GM23338 (cell line): ENCODE measurements around the gene PHLDA3.
"Not testable (repeated sequence)": the region's sequence is repeated elsewhere in the genome, so short reads cannot be mapped to it uniquely, and the experiment has no call there.

Source experiments
- EZH2phosphoT487 ChIP-seq: fragments of 200-600 bp; sonication (generic); IDR thresholded peaks from one replicate; pipeline ENCODE4 v1.8.1; 2018; ENCODE audit warnings: antibody characterized with exemption; ENCODE audit not compliant: unreplicated experiment
- POLR2AphosphoS5 ChIP-seq: IDR thresholded peaks from 2 replicates; pipeline ENCODE4 v1.6.1; 2016; ENCODE audit warnings: antibody characterized with exemption, low read depth
- STAT1 ChIP-seq: IDR thresholded peaks from one replicate; pipeline ENCODE4 v1.6.1; 2016; ENCODE audit warnings: antibody characterized with exemption; ENCODE audit not compliant: unreplicated experiment
- TF ChIP-seq, protein P1 (sequence below), 2 experiments: fragments of 200-600 bp in 1 of 2; sonication (generic) in 1 of 2; conservative IDR thresholded peaks; 2 replicates each; pipeline versions ENCODE4 v1.5.1 to v1.6.1; 2016 to 2017; ENCODE audit warnings: antibody characterized with exemption in 2 of 2, low read depth in 2 of 2, mild to moderate bottlenecking in 2 of 2, moderate library complexity in 1 of 2
- TF ChIP-seq, protein P2 (sequence below): IDR thresholded peaks from one replicate; pipeline ENCODE4 v1.6.1; 2018; ENCODE audit warnings: antibody characterized with exemption; ENCODE audit not compliant: unreplicated experiment

DNA sequence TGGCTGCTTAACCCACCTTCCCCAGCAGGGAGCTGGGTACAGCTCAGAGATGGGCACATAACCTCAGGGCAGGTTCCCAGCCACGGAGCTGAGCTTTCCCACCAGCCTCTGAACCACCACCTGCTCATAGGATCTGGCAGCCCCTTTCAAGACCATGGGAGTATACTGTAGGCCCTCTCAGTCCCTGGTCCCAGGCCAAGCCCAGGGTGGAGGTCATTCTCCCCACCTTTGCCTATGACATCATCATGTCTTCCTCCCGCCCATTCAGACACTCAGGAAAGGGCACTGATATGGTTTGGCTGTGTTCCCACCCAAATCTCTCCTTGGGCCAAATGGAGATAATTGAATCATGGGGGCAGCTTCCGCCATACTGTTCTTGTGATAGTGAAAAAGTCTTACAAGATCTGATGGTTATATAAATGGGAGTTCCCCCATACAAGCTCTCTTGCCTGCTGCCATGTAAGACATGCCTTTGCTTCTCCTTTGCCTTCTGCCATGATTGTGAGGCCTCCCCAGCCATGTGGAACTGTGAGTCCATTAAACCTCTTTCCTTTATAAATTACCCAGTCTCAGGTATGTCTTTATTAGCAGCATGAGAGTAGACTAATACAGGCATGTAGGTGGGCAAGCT, 24.2 kb upstream of the PHLDA3 start:
- TF ChIP-seq, protein P1, sequence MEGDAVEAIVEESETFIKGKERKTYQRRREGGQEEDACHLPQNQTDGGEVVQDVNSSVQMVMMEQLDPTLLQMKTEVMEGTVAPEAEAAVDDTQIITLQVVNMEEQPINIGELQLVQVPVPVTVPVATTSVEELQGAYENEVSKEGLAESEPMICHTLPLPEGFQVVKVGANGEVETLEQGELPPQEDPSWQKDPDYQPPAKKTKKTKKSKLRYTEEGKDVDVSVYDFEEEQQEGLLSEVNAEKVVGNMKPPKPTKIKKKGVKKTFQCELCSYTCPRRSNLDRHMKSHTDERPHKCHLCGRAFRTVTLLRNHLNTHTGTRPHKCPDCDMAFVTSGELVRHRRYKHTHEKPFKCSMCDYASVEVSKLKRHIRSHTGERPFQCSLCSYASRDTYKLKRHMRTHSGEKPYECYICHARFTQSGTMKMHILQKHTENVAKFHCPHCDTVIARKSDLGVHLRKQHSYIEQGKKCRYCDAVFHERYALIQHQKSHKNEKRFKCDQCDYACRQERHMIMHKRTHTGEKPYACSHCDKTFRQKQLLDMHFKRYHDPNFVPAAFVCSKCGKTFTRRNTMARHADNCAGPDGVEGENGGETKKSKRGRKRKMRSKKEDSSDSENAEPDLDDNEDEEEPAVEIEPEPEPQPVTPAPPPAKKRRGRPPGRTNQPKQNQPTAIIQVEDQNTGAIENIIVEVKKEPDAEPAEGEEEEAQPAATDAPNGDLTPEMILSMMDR (conservative IDR thresholded peaks at IDR 0.05; ENCODE audit: low read depth in 2 of 2): not testable (repeated sequence)
- TF ChIP-seq STAT1, EZH2phosphoT487, POLR2AphosphoS5: not testable (repeated sequence)
- TF ChIP-seq, protein P2, sequence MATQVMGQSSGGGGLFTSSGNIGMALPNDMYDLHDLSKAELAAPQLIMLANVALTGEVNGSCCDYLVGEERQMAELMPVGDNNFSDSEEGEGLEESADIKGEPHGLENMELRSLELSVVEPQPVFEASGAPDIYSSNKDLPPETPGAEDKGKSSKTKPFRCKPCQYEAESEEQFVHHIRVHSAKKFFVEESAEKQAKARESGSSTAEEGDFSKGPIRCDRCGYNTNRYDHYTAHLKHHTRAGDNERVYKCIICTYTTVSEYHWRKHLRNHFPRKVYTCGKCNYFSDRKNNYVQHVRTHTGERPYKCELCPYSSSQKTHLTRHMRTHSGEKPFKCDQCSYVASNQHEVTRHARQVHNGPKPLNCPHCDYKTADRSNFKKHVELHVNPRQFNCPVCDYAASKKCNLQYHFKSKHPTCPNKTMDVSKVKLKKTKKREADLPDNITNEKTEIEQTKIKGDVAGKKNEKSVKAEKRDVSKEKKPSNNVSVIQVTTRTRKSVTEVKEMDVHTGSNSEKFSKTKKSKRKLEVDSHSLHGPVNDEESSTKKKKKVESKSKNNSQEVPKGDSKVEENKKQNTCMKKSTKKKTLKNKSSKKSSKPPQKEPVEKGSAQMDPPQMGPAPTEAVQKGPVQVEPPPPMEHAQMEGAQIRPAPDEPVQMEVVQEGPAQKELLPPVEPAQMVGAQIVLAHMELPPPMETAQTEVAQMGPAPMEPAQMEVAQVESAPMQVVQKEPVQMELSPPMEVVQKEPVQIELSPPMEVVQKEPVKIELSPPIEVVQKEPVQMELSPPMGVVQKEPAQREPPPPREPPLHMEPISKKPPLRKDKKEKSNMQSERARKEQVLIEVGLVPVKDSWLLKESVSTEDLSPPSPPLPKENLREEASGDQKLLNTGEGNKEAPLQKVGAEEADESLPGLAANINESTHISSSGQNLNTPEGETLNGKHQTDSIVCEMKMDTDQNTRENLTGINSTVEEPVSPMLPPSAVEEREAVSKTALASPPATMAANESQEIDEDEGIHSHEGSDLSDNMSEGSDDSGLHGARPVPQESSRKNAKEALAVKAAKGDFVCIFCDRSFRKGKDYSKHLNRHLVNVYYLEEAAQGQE: not testable (repeated sequence)
